H1 (cell line): Measurements from ENCODE around the gene ZNF3. TPM values are rescaled to one million over a fixed set of nuclear protein-coding genes. Genes with fewer than 3 reads are reported as not detected.

ENCODE experiments used
- CTCF ChIA-PET: fragments of 300-600 bp; sonication (Branson Sonifier 250); formaldehyde crosslinking; loops from one replicate; lab custom pipeline; 2021; ENCODE audit not compliant: partially characterized antibody; lab: Charles Lee
- POLR2A ChIA-PET: fragments of 300-600 bp; sonication (Branson Sonifier 250); formaldehyde crosslinking; loops from one replicate; lab custom pipeline; 2021; ENCODE audit warnings: inconsistent platforms; ENCODE audit not compliant: partially characterized antibody; lab: Charles Lee
- DNase-seq, 2 experiments: peaks; one replicate each; pipeline versions ENCODE4 v3.0.0 to v3.0.0-alpha.2; 2010 to 2022; ENCODE audit warnings: low spot score in 2 of 2, low read depth in 1 of 2, mixed read lengths in 1 of 2
- FAIRE-seq: peaks from 2 replicates; lab custom pipeline; 2011; peaks lifted over from hg19 to GRCh38; lab: Jason Lieb, UNC
- H2AFZ ChIP-seq: 2 replicates; pipeline ENCODE4 v1.8.1; 2012; ENCODE audit warnings: low read length, inconsistent platforms
- H2AK5ac ChIP-seq: 2 replicates; pipeline ENCODE4 v1.6.1; 2013; ENCODE audit warnings: low read depth, low read length
- H2BK120ac ChIP-seq: replicated peaks from 2 replicates; pipeline ENCODE3; 2013; ENCODE audit warnings: low read depth, low read length, inconsistent platforms
- H2BK12ac ChIP-seq: 2 replicates; pipeline ENCODE4 v1.6.1; 2013; ENCODE audit warnings: low read depth, low read length
- H2BK15ac ChIP-seq: 2 replicates; pipeline ENCODE4 v1.6.1; 2013; ENCODE audit warnings: low read length
- H2BK20ac ChIP-seq: 2 replicates; pipeline ENCODE4 v1.6.1; 2013; ENCODE audit warnings: low read length
- H2BK5ac ChIP-seq: 2 replicates; pipeline ENCODE4 v1.6.1; 2013; ENCODE audit warnings: low read depth, low read length
- H3K14ac ChIP-seq: 2 replicates; pipeline ENCODE4 v1.6.1; 2013; ENCODE audit warnings: inconsistent platforms; ENCODE audit not compliant: insufficient read length
- H3K18ac ChIP-seq: 2 replicates; pipeline ENCODE4 v1.6.1; 2013; ENCODE audit warnings: low read length; ENCODE audit errors: extremely low read depth
- H3K23ac ChIP-seq: 2 replicates; pipeline ENCODE4 v1.6.1; 2013; ENCODE audit warnings: inconsistent platforms; ENCODE audit not compliant: insufficient read length
- H3K23me2 ChIP-seq: 2 replicates; pipeline ENCODE4 v1.6.1; 2013; ENCODE audit warnings: low read depth, low read length
- H3K27ac ChIP-seq: 2 replicates; pipeline ENCODE4 v1.6.1; 2011; ENCODE audit warnings: low read depth, low read length, inconsistent platforms
- H3K27me3 ChIP-seq, 4 experiments: replicated peaks in 1 of 4; 1 replicate in 1 of 4; 2 replicates in 3 of 4; pipeline versions ENCODE4 v1.6.1 to v1.8.1; 2011 to 2013; ENCODE audit warnings: low read length in 3 of 4, mild to moderate bottlenecking in 3 of 4, inconsistent platforms in 2 of 4, mixed read lengths in 2 of 4, moderate library complexity in 1 of 4; ENCODE audit not compliant: control insufficient read depth in 3 of 4, insufficient read depth in 3 of 4; ENCODE audit errors: extremely low read depth in 1 of 4
- H3K36me3 ChIP-seq, 4 experiments: 2 replicates each; pipeline versions ENCODE4 v1.6.1 to v1.8.1; 2011 to 2013; ENCODE audit warnings: mild to moderate bottlenecking in 4 of 4, low read length in 3 of 4, moderate library complexity in 2 of 4, control low read depth in 1 of 4, inconsistent platforms in 1 of 4; ENCODE audit not compliant: insufficient read depth in 4 of 4, control insufficient read depth in 2 of 4
- H3K4ac ChIP-seq: replicated peaks from 2 replicates; pipeline ENCODE3; 2013; ENCODE audit warnings: low read length, low read depth, mixed read lengths, inconsistent platforms; ENCODE audit not compliant: insufficient read length
- H3K4me1 ChIP-seq, 4 experiments: replicated peaks in 1 of 4; 1 replicate in 1 of 4; 2 replicates in 3 of 4; pipeline versions ENCODE4 v1.6.1 to v1.8.1; 2011 to 2013; ENCODE audit warnings: low read length in 3 of 4, inconsistent platforms in 2 of 4, mixed read lengths in 1 of 4; ENCODE audit not compliant: insufficient read depth in 4 of 4, control insufficient read depth in 3 of 4
- H3K4me2 ChIP-seq, 2 experiments: 2 replicates each; pipeline versions ENCODE4 v1.6.1 to v1.8.1; 2011 to 2013; ENCODE audit warnings: low read depth in 2 of 2, low read length in 2 of 2, control low read depth in 1 of 2, inconsistent platforms in 1 of 2, mild to moderate bottlenecking in 1 of 2; ENCODE audit not compliant: insufficient read depth in 1 of 2
- H3K4me3 ChIP-seq, 4 experiments: fragments of 200-600, 300-600 bp in 1 of 4; sonication (generic), shearing (Covaris generic), sonication (Bioruptor Twin) in 1 of 4; 2 replicates each; pipeline versions ENCODE4 v1.5.1 to v1.8.1; 2011 to 2016; ENCODE audit warnings: low read length in 4 of 4, low read depth in 3 of 4, control low read depth in 2 of 4, inconsistent platforms in 2 of 4, mild to moderate bottlenecking in 2 of 4, mixed read lengths in 1 of 4, moderate library complexity in 1 of 4; ENCODE audit not compliant: insufficient read depth in 2 of 4; ENCODE audit errors: extremely low read depth in 1 of 4
- H3K56ac ChIP-seq: replicated peaks from 2 replicates; pipeline ENCODE3; 2013; ENCODE audit warnings: low read depth, mild to moderate bottlenecking, mixed read lengths, low read length, inconsistent platforms; ENCODE audit not compliant: insufficient read length
- H3K79me1 ChIP-seq: 2 replicates; pipeline ENCODE4 v1.6.1; 2013; ENCODE audit warnings: low read depth, low read length, control low read depth
- H3K79me2 ChIP-seq, 2 experiments: 2 replicates each; pipeline versions ENCODE4 v1.6.1 to v1.8.1; 2012 to 2013; ENCODE audit warnings: low read length in 2 of 2, mild to moderate bottlenecking in 2 of 2, inconsistent platforms in 1 of 2; ENCODE audit not compliant: insufficient read depth in 2 of 2, control insufficient read depth in 1 of 2
- H3K9ac ChIP-seq, 4 experiments: replicated peaks in 1 of 4; 1 replicate in 1 of 4; 2 replicates in 3 of 4; pipeline versions ENCODE4 v1.6.1 to v1.8.1; 2011 to 2013; ENCODE audit warnings: low read depth in 3 of 4, low read length in 3 of 4, control low read depth in 2 of 4, mild to moderate bottlenecking in 2 of 4, moderate library complexity in 2 of 4, inconsistent platforms in 1 of 4; ENCODE audit errors: extremely low read depth in 1 of 4
- H3K9me3 ChIP-seq, 2 experiments: 2 replicates each; pipeline versions ENCODE4 v1.6.1 to v1.8.1; 2012 to 2013; ENCODE audit warnings: mild to moderate bottlenecking in 2 of 2, moderate library complexity in 2 of 2, control low read depth in 1 of 2, inconsistent platforms in 1 of 2, low read depth in 1 of 2, low read length in 1 of 2, mixed read lengths in 1 of 2; ENCODE audit not compliant: insufficient read depth in 2 of 2
- H4K20me1 ChIP-seq, 2 experiments: replicated peaks in 1 of 2; 2 replicates each; pipeline versions ENCODE3 to v1.8.1; 2011 to 2013; ENCODE audit warnings: inconsistent platforms in 2 of 2, low read length in 2 of 2, mild to moderate bottlenecking in 1 of 2; ENCODE audit not compliant: insufficient read depth in 2 of 2, control insufficient read depth in 1 of 2
- H4K5ac ChIP-seq: 2 replicates; pipeline ENCODE4 v1.6.1; 2013; ENCODE audit warnings: low read length, low read depth, mixed read lengths, inconsistent platforms; ENCODE audit not compliant: insufficient read length
- H4K8ac ChIP-seq: 2 replicates; pipeline ENCODE4 v1.8.0; 2013; ENCODE audit warnings: mild to moderate bottlenecking, moderate library complexity, low read length, inconsistent platforms; ENCODE audit not compliant: insufficient read depth; ENCODE audit errors: extremely low read depth
- H4K91ac ChIP-seq: replicated peaks from 2 replicates; pipeline ENCODE3; 2013; ENCODE audit warnings: low read length, mixed read lengths, inconsistent platforms; ENCODE audit not compliant: insufficient read length
- BRCA1 ChIP-seq: IDR thresholded peaks from 2 replicates; pipeline ENCODE4 v1.6.1; 2012; ENCODE audit warnings: low read depth, low read length, improper control_type of control experiment
- GTF2F1 ChIP-seq: IDR thresholded peaks from 2 replicates; pipeline ENCODE4 v1.6.1; 2012; ENCODE audit warnings: low read depth, low read length, improper control_type of control experiment, borderline replicate concordance
- HDAC6 ChIP-seq: IDR thresholded peaks from one replicate; pipeline ENCODE4 v1.7.1; 2012; ENCODE audit warnings: low read depth, mild to moderate bottlenecking, inconsistent platforms, low read length, moderate library complexity
- JUND ChIP-seq: IDR thresholded peaks from 2 replicates; pipeline ENCODE4 v1.6.1; 2011; ENCODE audit warnings: mild to moderate bottlenecking, improper control_type of control experiment, low read length
- POLR2A ChIP-seq, 2 experiments: IDR thresholded peaks; 1 replicate in 1 of 2; 2 replicates in 1 of 2; pipeline ENCODE4 v1.6.1; 2011; ENCODE audit warnings: low read depth in 2 of 2, low read length in 2 of 2, mild to moderate bottlenecking in 2 of 2; ENCODE audit errors: control extremely low read depth in 1 of 2
- RAD21 ChIP-seq, 2 experiments: IDR thresholded peaks in 1 of 2; conservative IDR thresholded peaks in 1 of 2; 2 replicates each; pipeline ENCODE4 v1.6.1; 2011; ENCODE audit warnings: low read depth in 2 of 2, low read length in 2 of 2, improper control_type of control experiment in 1 of 2, inconsistent platforms in 1 of 2, mild to moderate bottlenecking in 1 of 2, moderate library complexity in 1 of 2
- SRF ChIP-seq: IDR thresholded peaks from 2 replicates; pipeline ENCODE4 v1.6.1; 2011; ENCODE audit warnings: mild to moderate bottlenecking, low read depth, low read length, moderate library complexity
- TAF1 ChIP-seq: IDR thresholded peaks from 2 replicates; pipeline ENCODE4 v1.6.1; 2011; ENCODE audit warnings: mild to moderate bottlenecking, low read depth, low read length
- TEAD4 ChIP-seq: IDR thresholded peaks from 2 replicates; pipeline ENCODE4 v1.6.1; 2012; ENCODE audit warnings: low read depth, low read length, inconsistent platforms, mixed read lengths
- ZNF274 ChIP-seq: IDR thresholded peaks from 2 replicates; pipeline ENCODE4 v1.7.0; 2012; ENCODE audit warnings: low read length, borderline replicate concordance; ENCODE audit errors: extremely low read depth
- WGBS, 2 experiments: shearing (Covaris generic) in 1 of 2; methylation state at CpG; one replicate each; pipeline versions ENCODE4 v1.1.6 to v1.1.7; 2013 to 2015; ENCODE audit warnings: low lambda C conversion rate in 2 of 2, mixed read lengths in 2 of 2, inconsistent platforms in 1 of 2, low coverage in 1 of 2, missing lambda C conversion rate in 1 of 2; ENCODE audit not compliant: insufficient replicate concordance in 2 of 2, insufficient coverage in 1 of 2, insufficient read length in 1 of 2; ENCODE audit errors: extremely low coverage in 1 of 2, missing lambda C conversion rate in 1 of 2; 5-methylcytosine and 5-hydroxymethylcytosine counted together
- polyA plus RNA-seq, 7 experiments: library from polyadenylated mRNA; depleted of rRNA in 3 of 7; stranded (reverse) in 5 of 7; unstranded in 2 of 7; fragments of >200 nt in 5 of 7; fragments of 200-250 nt in 2 of 7; gene quantifications; 1 replicate in 5 of 7; 2 replicates in 1 of 7; 4 replicates in 1 of 7; pipeline versions ENCODE4 v1.2.1 to v1.2.3, GENCODE V29; 2011 to 2013; ENCODE audit warnings: missing spikeins in 2 of 7, mixed read lengths in 2 of 7
- total RNA-seq: library from RNA; stranded (reverse); fragmentation: NEBNext Ultra II Directional; extraction: Animal tissue kit (Norgen Biotek cat#: 25700); gene quantifications from 2 replicates; pipeline ENCODE4 v1.2.1, GENCODE V29; 2021
- TF ChIP-seq, protein P1 (sequence below): IDR thresholded peaks from 2 replicates; pipeline ENCODE4 v1.6.1; 2012; ENCODE audit warnings: low read length, inconsistent platforms

Gene ZNF3
- total and polyA plus RNA-seq, 2 of the 8 experiments (the other 6 are each of a cell fraction or from before 2014, with no cell fraction given): 26.9 to 49.1 TPM

DNA sequence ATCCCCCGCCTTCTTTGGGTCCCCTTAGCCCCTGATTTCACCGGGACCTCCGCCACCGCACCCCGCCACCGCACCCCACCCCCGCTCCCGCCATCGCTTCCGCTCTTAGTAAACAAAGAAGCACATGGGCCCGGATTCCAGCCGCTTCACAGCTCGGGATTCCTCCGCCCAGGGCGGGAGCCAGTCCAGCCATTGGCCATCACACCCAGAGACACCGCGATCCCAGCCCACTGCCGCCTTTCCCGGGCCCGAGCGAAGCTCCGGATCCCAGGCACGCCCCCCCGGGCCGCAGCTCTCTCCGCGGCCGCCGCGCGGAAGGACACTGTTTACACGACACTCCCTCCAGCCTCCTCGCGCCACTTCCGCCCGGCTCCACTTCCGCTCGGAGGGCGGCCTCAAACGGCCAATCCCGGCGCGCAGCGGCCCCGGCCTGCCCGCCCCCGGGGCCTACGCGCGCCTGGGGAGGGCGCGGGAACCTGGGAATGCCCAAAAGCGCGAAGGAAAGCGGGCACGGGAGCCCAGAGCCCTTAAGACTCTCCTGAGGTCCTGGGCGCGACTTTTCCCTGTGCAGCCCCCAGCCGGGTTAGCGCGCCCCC, 19.0 kb upstream of the ZNF3 start:
- Histone ChIP-seq H3K23me2 (no peaks in the 10 kb centered on the region; the same call in 1 of the 2 replicates), H3K79me1 (peaks cover 12% of the 10 kb centered on the region), H3K79me2 (peaks cover 9 to 56% of the 10 kb centered on the region in 2 experiments), H3K27ac (peak overlapping the region; percentile 98), H3K27me3 (no peaks in the 10 kb centered on the region), H3K4me1 (peaks cover 0 to 8% (median 3%) of the 10 kb centered on the region in 4 experiments; a peak in 3 of 7 replicates), H3K56ac (peak overlapping the region; percentile 91), H2BK120ac (no peak overlapping the region), H2AFZ (no peak overlapping the region), H2BK15ac (no peak overlapping the region), H3K23ac (no peak overlapping the region), H4K91ac (peak overlapping the region; percentile 99), H3K9ac (peak overlapping the region; percentile 98 to 100 (median 100)), H2BK20ac (no peak overlapping the region), H4K20me1 (peaks cover 8 to 17% of the 10 kb centered on the region in 2 experiments), H3K9me3 (no peaks in the 10 kb centered on the region), H2BK12ac (no peak overlapping the region; the same call in 1 of the 2 replicates), H3K4ac (peak overlapping the region; percentile 99), H4K8ac (peak overlapping the region; percentile 100), H3K18ac (peak overlapping the region; percentile 99), H2BK5ac (peak overlapping the region; percentile 97), H4K5ac (peak overlapping the region; percentile 99), H2AK5ac (peak overlapping the region; percentile 66), H3K36me3 (peaks cover 39 to 53% (median 41%) of the 10 kb centered on the region in 4 experiments), H3K4me2 (peak overlapping the region; percentile 77 to 85; a peak in 3 of 4 replicates), H3K14ac (no peak overlapping the region), H3K4me3 (peak overlapping the region; percentile 76 to 97 (median 84))
- ChIA-PET POLR2A (interaction anchor here (0.6 to 20.0 kb wide), 46 partner anchors 12 to 787 kb away, joined by 3 to 722 read pairs (median 5); partner anchors contain the start of genes AZGP1, BUD31, CNPY4 and COPS6), CTCF (interaction anchor here (0.7 to 5.9 kb wide), 7 partner anchors 8 to 30 kb away, joined by 3 to 55 read pairs (median 4); partner anchors contain the start of gene MBLAC1)
- WGBS, 2 experiments: 2% methylated on average over 41 of the region's 61 CpGs; no CpG with 5 or more reads in 1 of the 2 experiments
- DNase-seq (peak in 1 of 2 experiments; percentile 90), FAIRE-seq (no peak)
- no peak for TF ChIP-seq JUND
- TF ChIP-seq BRCA1: no peak
- TF ChIP-seq GTF2F1: no peak; the same call in 1 of the 2 replicates
- TF ChIP-seq, protein P1, sequence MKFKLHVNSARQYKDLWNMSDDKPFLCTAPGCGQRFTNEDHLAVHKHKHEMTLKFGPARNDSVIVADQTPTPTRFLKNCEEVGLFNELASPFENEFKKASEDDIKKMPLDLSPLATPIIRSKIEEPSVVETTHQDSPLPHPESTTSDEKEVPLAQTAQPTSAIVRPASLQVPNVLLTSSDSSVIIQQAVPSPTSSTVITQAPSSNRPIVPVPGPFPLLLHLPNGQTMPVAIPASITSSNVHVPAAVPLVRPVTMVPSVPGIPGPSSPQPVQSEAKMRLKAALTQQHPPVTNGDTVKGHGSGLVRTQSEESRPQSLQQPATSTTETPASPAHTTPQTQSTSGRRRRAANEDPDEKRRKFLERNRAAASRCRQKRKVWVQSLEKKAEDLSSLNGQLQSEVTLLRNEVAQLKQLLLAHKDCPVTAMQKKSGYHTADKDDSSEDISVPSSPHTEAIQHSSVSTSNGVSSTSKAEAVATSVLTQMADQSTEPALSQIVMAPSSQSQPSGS: no peak
- peak; percentile 81 for TF ChIP-seq TEAD4
- TF ChIP-seq RAD21 (IDR thresholded peaks at IDR 0.05 in 1 of 2, conservative IDR thresholded peaks at IDR 0.05 in 1 of 2; ENCODE audit: low read depth in 2 of 2, low read length in 2 of 2): no peak
- peak; percentile 91 for TF ChIP-seq TAF1
- TF ChIP-seq ZNF274: no peak
- no peak for TF ChIP-seq HDAC6
- TF ChIP-seq POLR2A (IDR thresholded peaks at IDR 0.05; ENCODE audit: control extremely low read depth in 1 of 2, low read depth in 2 of 2, low read length in 2 of 2): peak in 1 of 2 experiments; percentile 61; a peak in 2 of 3 replicates
- TF ChIP-seq SRF: no peak
